HTR-8/SVneo (cell line): ENCODE measurements around the gene TXK.
A peak's percentile ranks its signal among the peaks of the same experiment; 100 is the strongest.

ENCODE experiments used
- DNase-seq: peaks from one replicate; pipeline ENCODE4 v3.0.0; 2011; ENCODE audit warnings: low spot score, mixed read lengths; ENCODE audit not compliant: insufficient read length
- FAIRE-seq: peaks from 2 replicates; lab custom pipeline; 2011; peaks lifted over from hg19 to GRCh38; lab: Jason Lieb, UNC

TXK gene

DNA sequence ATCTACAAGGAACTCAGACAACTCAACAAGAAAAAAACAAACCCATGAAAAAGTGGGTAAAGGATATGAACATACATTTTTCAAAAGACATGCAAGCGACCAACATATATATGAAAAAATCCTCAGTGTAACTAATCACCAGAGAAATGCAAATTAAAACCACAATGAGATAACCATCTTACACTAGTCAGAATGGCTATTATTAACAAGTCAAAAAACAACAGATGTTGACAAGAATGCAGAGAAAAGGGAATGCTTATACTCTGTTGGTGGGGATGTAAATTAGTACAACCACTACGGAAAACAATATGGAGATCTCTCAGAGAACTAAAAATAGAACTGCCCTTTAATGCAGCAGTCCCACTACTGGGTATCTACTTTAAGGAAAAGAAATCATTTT, 105.4 kb downstream of the TXK start:
- FAIRE-seq: no peak
- DNase-seq: no peak

DNA sequence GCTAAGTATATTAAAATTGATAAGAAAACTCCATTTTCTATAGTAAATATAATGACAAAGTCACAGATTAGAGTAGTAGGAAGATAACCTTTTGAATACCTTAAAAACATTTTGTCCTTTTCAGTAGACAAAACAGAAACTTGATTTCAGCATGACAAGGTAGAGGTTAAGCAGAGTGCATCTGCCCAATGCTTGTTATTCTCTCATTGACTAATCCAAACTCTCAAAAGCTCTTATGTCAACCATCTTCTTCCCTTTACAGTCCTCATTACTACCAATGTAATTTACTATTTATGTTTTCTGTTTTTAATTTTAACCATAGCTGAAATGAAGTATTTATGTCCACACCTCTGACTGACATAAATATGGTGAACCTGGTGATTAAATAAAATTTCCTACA, 106.4 kb downstream of the TXK start:
- FAIRE-seq (no peak), DNase-seq (no peak)

DNA sequence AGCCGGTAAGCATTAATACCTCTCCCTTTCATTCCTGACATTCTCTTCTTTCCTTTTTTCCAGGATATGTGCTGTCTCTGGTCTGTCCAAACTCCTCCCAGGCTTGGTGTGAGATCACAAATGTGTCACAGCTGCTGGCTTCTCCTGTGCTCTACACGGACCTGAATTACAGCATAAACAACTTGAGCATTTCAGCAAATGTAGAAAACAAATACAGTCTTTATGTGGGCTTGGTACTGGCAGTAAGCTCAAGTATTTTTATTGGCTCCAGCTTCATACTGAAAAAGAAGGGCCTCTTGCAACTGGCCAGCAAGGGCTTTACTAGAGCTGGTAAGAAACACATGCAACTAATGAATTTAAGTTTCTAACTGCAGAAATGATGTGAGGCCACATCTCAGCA, 109.0 kb downstream of the TXK start:
- no peak for FAIRE-seq
- DNase-seq: no peak

- no peak for FAIRE-seq
Measured at GRCh38 chr4:48024522-48024921, 109.5 kb downstream of the TXK start.

GRCh38 chr4:48022192-48022799, 111.8 kb downstream of the TXK start:
- DNase-seq (no peak), FAIRE-seq (no peak)

More at GRCh38 chr4:48024522-48024921, 109.5 kb downstream of the TXK start:
- DNase-seq: no peak

DNA sequence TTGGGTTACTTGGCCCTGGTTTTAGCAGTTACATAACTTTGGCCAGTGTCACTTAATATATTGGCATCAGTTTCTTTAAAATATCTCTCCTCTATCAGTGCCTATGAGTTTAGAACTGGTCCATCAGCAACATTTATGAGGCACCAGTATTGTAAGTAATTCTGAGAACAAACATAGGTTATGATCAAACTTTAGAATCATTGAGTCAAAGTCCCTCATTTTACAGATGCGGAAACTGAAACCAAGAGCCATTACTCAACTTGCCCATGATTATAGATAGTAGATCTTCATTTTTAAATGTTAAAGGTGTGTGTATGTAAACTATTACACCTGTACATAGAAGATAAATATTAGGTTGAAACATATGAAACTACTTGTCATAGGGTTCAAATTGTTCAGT, 113.0 kb downstream of the TXK start:
- DNase-seq (no peak), FAIRE-seq (no peak)

- no peak for FAIRE-seq
- no peak for DNase-seq
Measured at GRCh38 chr4:48018112-48018511, 115.9 kb downstream of the TXK start.

- peak; percentile 77 for DNase-seq
Measured at GRCh38 chr4:48017108-48017571, 116.9 kb downstream of the TXK start.

More at GRCh38 chr4:48017108-48017571, 116.9 kb downstream of the TXK start:
- peak; percentile 46 for FAIRE-seq
